Esophagus squamous epithelium (tissue), 5 donors: ENCODE data around the gene SARNP. TPM values are rescaled to one million over a fixed set of nuclear protein-coding genes. Genes with fewer than 3 reads are reported as not detected.
A peak's percentile ranks its signal among the peaks of the same experiment; 100 is the strongest.

Experiments
- DNase-seq: peaks from one replicate; lab custom pipeline; 2025; lab: John Stamatoyannopoulos, UW
- H3K27ac ChIP-seq, 4 donors: fragments of 200-600 bp; sonication (generic); one replicate each; pipeline ENCODE4 v1.5.1; 2016 to 2019; ENCODE audit warnings: mild to moderate bottlenecking in 1 of 4
- H3K27me3 ChIP-seq, 4 donors: fragments of 200-600 bp; sonication (generic); 1 replicate in 3 of 4; 2 replicates in 1 of 4; pipeline versions ENCODE4 v1.5.1 to v1.6.0; 2017 to 2021; ENCODE audit warnings: antibody characterized with exemption in 1 of 4
- H3K36me3 ChIP-seq, 3 donors: fragments of 200-600 bp; sonication (generic); one replicate each; pipeline ENCODE4 v1.5.1; 2016 to 2019
- H3K4me1 ChIP-seq, 3 donors: fragments of 200-600 bp; sonication (generic); one replicate each; pipeline ENCODE4 v1.5.1; 2017 to 2019
- H3K4me3 ChIP-seq, 4 donors: fragments of 200-600 bp; sonication (generic); 1 replicate in 3 of 4; 2 replicates in 1 of 4; pipeline ENCODE4 v1.5.1; 2016 to 2019; ENCODE audit warnings: mild to moderate bottlenecking in 2 of 4, moderate library complexity in 1 of 4
- H3K9me3 ChIP-seq, 3 donors: fragments of 200-600 bp; sonication (generic); one replicate each; pipeline ENCODE4 v1.5.1; 2016 to 2019
- POLR2A ChIP-seq, 4 donors: fragments of 450-650 bp; IDR thresholded peaks; one replicate each; pipeline ENCODE4 v1.6.1; 2017; ENCODE audit warnings: antibody characterized with exemption in 4 of 4, mild to moderate bottlenecking in 4 of 4, moderate library complexity in 3 of 4
- WGBS, 2 donors: methylation state at CpG; one replicate each; pipeline ENCODE4 v1.1.5; 2018; 5-methylcytosine and 5-hydroxymethylcytosine counted together
- intact Hi-C: fragments of 100-400 bp; cut with DNase I; formaldehyde crosslinking; loops from one replicate; pipeline ENCODE4 v1.15.0; 2022
- total RNA-seq, 4 donors: library from RNA; depleted of rRNA; stranded (reverse); fragments of >200 nt; gene quantifications; one replicate each; pipeline ENCODE4 v1.1.0, GENCODE V29; 2016
- TF ChIP-seq, protein P1 (sequence below), 6 experiments: fragments of 450-650 bp in 4 of 6; fragments of 200-600 bp in 2 of 6; sonication (generic) in 2 of 6; IDR thresholded peaks; one replicate each; pipeline ENCODE4 v1.5.1; 2016 to 2019; ENCODE audit warnings: antibody characterized with exemption in 6 of 6, mild to moderate bottlenecking in 4 of 6, moderate library complexity in 4 of 6
- donor health status: DM: yes; HTN: yes; CAD: no.

SARNP gene
- total RNA-seq, 4 donors from 2014 or later, result 22.6 to 60.1 (median 53.7) TPM

DNA sequence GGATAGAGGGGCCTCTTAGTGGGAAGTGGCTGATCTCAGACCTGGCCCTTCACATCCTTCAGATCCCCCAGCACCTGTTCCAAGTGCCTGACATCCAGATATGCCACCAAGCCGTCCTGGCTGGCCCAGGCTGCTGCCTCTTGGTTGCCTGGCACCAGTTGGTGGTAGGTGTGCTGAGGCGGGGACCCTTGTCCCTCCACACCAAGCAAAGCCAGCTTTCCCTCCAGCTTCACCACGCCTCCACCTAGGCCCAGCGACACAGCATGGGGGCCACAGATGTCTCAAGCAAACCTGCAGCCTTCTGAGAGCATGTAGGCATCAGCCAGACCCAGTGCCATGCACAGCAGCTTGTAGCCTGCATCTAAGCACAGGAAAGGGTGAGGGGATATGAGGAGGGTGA lies 85.2 kb downstream of the SARNP start:
- 40% methylated on average over 1 of the region's 4 CpGs; no CpG with 5 or more reads in 1 of the 2 donors for WGBS, 2 donors
- DNase-seq, result no peak
- H3K27me3 ChIP-seq, result no peaks in the 10 kb centered on the region
- intact Hi-C loops, result no loop called here
- H3K9me3 ChIP-seq, result no peaks in the 10 kb centered on the region
- H3K4me3 ChIP-seq, result no peak overlapping the region
- H3K27ac ChIP-seq, result no peak overlapping the region
- peaks cover 0 to 1% (median 0%) of the 10 kb centered on the region in 3 donors for H3K36me3 ChIP-seq
- peaks cover 15 to 61% (median 20%) of the 10 kb centered on the region in 3 donors for H3K4me1 ChIP-seq
- TF ChIP-seq, protein P1, sequence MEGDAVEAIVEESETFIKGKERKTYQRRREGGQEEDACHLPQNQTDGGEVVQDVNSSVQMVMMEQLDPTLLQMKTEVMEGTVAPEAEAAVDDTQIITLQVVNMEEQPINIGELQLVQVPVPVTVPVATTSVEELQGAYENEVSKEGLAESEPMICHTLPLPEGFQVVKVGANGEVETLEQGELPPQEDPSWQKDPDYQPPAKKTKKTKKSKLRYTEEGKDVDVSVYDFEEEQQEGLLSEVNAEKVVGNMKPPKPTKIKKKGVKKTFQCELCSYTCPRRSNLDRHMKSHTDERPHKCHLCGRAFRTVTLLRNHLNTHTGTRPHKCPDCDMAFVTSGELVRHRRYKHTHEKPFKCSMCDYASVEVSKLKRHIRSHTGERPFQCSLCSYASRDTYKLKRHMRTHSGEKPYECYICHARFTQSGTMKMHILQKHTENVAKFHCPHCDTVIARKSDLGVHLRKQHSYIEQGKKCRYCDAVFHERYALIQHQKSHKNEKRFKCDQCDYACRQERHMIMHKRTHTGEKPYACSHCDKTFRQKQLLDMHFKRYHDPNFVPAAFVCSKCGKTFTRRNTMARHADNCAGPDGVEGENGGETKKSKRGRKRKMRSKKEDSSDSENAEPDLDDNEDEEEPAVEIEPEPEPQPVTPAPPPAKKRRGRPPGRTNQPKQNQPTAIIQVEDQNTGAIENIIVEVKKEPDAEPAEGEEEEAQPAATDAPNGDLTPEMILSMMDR (IDR thresholded peaks at IDR 0.05), result no peak
- TF ChIP-seq POLR2A (IDR thresholded peaks at IDR 0.05), result no peak

DNA sequence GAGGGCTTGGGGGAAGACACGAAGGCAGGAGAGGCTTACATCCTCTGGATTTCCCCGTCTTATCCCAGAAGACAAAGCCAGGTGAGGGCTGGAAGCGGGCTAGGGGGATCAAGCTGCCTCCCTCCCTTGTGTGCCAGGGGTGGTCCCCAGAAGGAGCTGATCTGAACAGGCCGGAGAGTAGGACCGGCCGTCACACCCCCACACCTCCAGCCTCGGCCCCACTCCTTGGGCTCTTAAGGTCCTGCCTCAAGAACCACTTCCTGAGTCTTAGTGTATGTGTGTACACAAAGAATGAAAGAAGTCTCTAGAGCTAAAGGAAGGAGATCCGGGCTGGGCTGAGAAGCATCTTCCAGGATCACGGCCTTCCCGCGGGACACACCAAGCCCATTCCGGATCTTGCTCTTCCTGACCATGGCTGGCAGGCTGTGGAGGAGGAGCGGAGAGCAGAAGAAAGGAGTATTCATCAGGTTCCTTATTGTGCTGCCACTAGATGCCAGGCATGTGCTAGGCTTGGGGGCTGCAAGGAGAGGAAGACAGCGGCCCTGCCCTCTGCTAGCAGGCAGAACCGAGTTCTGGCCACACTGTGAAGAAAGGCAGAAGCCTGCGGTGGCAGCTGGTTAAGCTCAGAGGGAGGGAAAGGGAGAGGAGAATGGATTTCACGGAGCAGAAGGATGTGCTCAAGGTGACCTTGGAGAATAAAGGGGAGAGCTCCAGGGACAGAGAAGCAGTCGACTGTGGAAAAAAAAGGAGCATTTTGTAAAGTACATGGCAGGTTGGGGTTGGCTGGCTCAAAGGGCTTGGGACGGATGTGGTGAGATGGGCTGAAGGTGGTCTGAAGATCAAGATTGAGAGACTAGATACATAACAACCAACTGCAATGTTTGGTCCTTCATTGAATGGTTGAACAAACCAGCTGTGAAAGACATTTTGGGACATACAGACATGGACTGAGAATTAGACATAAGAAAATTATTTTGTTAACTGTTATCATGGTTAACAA lies 87.4 kb downstream of the SARNP start:
- no peaks in the 10 kb centered on the region for H3K27me3 ChIP-seq
- peak overlapping the region; percentile 75 to 94 (median 85) for H3K4me3 ChIP-seq
- intact Hi-C loops, result no loop called here
- 4 to 7% methylated on average over 13 to 15 of the region's 19 CpGs for WGBS, 2 donors
- peak overlapping the region; percentile 94 to 100 (median 96) for H3K27ac ChIP-seq
- no peak for DNase-seq
- H3K4me1 ChIP-seq, result peaks cover 22 to 75% (median 31%) of the 10 kb centered on the region in 3 donors
- TF ChIP-seq, protein P1 (IDR thresholded peaks at IDR 0.05), result no peak
- TF ChIP-seq POLR2A (IDR thresholded peaks at IDR 0.05), result peak in 1 of 4 donors; percentile 28
- H3K36me3 ChIP-seq, result peaks cover 0 to 23% (median 10%) of the 10 kb centered on the region in 3 donors
- no peaks in the 10 kb centered on the region for H3K9me3 ChIP-seq

DNA sequence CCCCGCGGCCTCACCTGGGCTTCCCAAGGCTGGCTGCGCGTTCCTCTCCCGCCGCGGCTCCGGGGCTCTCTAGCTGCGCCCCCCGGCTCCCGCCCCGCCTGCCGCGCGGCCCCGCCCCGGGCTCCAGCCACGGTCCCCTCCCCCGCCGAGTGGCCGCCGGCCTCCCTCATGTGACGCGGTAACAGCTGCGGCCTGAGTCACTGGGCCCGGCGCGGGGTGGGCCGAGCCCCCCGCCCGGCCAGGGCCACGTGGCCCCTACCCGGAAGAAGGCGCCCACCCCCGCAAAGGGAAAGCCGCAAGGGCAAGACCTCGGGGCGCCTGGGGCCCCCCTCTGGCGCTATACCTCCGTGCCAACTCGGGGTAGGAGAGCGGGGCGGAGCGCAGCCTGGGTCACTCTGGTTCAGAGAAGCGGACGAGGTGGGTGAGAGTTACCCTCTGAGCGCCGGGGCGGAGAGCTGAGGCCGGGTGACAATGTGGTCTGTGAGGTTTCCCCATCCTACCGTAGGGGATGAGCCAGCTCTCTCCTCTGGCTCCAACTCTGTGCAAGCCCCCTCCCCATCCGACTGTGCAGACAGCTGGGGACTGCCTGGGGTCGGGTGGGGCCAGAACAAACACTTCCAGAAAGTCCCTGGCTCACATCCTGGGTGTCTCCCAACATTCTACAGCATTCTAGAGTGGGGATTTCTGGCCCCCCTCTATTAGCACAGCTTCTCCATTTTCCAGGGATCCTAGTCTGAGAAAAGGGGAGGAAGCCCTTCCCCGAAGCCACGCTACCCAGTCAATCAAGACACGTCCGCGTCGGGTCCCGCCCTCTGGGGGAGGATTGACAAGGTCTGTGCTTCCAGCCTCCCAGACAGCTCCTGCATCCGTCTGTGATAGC lies 88.3 kb downstream of the SARNP start, which contains the start of gene CD63:
Gene CD63 (minus strand): TSS at position 71 of the 880 bp plus-strand sequence. CDS start 668 bp downstream, outside the sequence.
- H3K36me3 ChIP-seq, result peaks cover 4 to 32% (median 18%) of the 10 kb centered on the region in 3 donors
- 0% methylated on average over 3 to 10 of the region's 61 CpGs for WGBS, 2 donors
- TF ChIP-seq POLR2A (IDR thresholded peaks at IDR 0.05), result peak in 2 of 4 donors; percentile 86 to 92
- TF ChIP-seq, protein P1 (IDR thresholded peaks at IDR 0.05), result no peak
- no peaks in the 10 kb centered on the region for H3K27me3 ChIP-seq
- intact Hi-C loops, result no loop called here
- no peaks in the 10 kb centered on the region for H3K9me3 ChIP-seq
- H3K4me1 ChIP-seq, result peaks cover 27 to 84% (median 39%) of the 10 kb centered on the region in 3 donors
- peak within 1 kb of the TSS; percentile 94 to 100 (median 96) for H3K27ac ChIP-seq
- DNase-seq, result peak; percentile 68
- peak within 1 kb of the TSS; percentile 75 to 94 (median 85) for H3K4me3 ChIP-seq

DNA sequence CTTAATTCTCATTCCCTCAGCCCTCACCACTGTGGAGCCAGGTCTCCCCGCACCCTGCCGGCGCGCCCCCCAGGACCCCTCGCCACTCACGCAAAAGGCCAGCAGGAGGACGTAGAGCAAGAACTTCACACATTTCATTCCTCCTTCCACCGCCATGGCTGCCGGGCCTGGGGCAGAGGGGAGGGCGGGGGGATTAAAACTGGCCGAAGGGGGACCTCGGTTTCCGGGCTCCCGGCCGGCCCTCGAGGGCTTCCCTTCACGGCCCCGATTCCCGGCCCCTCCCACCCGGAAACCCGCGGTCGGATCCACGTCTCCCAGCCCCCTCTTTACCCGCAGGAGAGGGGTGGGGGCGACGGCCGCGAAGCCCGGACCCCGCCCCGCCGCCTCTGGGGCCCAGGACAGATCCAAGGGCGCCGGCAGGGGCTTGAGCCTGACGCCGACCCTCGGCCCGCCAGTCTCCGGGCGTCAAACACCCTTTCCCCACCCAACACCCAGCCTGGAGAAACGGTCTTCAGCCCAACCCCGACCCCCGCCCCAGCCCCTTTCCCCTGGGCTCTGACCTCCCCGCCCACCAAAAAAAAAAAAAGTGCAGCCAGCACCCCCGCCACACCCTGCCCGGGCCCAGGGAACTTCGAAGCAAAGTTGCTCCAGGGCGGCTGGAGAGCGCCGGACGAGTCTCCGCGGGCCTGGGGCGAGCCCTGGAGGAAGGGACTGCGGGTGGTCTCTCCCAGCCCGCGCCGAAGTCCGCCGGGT lies 89.2 kb downstream of the SARNP start:
- peaks cover 9 to 39% (median 23%) of the 10 kb centered on the region in 3 donors for H3K36me3 ChIP-seq
- H3K27ac ChIP-seq, result peak overlapping the region; percentile 94 to 100 (median 96)
- no peak for DNase-seq
- no peak for TF ChIP-seq POLR2A (IDR thresholded peaks at IDR 0.05)
- TF ChIP-seq, protein P1 (IDR thresholded peaks at IDR 0.05), result no peak
- peaks cover 33 to 89% (median 48%) of the 10 kb centered on the region in 3 donors for H3K4me1 ChIP-seq
- intact Hi-C loops, result no loop called here
- H3K27me3 ChIP-seq, result no peaks in the 10 kb centered on the region
- 0% methylated on average over 3 to 13 of the region's 61 CpGs for WGBS, 2 donors
- no peaks in the 10 kb centered on the region for H3K9me3 ChIP-seq
- H3K4me3 ChIP-seq, result peak overlapping the region; percentile 75 to 94 (median 85)
